Measurements from ENCODE around the gene CORO7.

The CORO7 gene

DNA sequence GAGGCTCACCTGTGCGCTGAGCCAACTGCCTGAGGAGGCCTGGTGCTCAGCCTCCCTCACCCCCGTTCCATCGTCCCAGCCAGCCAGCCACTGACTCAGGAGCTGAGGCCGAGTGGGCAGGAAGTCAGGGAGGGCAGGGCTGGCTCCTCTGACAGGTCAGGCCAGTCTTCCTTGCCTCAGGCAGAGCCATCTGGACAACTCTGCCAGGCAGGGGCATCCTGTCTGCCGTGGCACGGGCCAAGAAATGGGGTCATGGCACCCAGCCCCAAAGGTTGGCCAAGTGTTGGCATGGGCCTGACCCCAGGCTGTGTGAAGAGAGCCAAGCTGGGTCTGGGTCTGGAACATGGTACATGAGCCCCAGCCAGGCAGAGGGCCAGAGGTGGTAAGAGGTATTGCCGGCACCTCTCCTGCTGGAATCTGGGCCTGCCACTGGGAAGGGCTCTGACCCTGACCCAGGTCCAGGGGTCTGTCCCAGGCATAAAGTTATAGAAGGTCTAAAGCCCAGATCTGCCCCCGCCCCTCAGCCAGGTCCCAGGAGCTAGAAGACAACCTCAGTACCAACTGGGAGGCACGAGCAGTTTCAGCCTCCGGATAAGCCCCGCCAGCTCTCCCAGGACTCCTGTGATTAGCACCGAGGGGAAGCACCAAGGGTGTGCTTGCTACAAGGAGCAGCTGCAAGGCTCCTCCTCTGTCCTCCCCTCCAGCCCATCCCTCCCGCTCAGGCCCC, 47.2 kb downstream of the CORO7 start:
- Histone ChIP-seq H3K36me3 (ENCODE audit: insufficient read depth, low read length) (no peaks in the 10 kb centered on the region), H3K9me3 (ENCODE audit: control insufficient read depth, insufficient read depth, low read length) (no peaks in the 10 kb centered on the region), H3K9ac (ENCODE audit: low read depth, low read length) (no peak overlapping the region), H3K4me1 (ENCODE audit: insufficient read depth, low read length) (peaks cover 20% of the 10 kb centered on the region)

DNA sequence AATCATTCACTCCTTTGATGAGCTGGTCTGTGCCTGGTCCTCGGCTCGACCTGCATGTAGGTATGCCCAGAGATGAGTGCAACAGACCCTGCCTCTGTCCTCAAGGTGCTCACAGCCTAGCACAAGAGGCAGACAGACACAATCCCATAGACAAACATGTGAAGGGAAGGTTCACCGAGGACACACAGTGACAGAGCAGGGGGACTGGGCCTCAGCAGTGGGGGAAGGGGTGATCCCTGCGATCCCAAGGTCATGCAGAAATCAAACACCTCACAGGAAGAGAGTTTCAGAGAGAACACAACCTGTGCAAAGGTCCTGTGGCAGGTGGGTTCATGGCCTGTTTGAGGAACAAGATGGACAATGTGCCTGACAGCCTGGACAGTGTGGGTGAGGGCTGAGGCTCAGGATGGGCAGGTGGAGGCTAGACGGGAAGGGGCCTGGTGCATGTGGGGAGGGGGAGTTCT, 49.0 kb downstream of the CORO7 start:
- H3K36me3 ChIP-seq (ENCODE audit: insufficient read depth, low read length), result no peaks in the 10 kb centered on the region
- no peak overlapping the region for H3K9ac ChIP-seq (ENCODE audit: low read depth, low read length)
- no peaks in the 10 kb centered on the region for H3K9me3 ChIP-seq (ENCODE audit: control insufficient read depth, insufficient read depth, low read length)
- H3K4me1 ChIP-seq (ENCODE audit: insufficient read depth, low read length), result peaks cover 6% of the 10 kb centered on the region; the same call in 1 of the 2 replicates

DNA sequence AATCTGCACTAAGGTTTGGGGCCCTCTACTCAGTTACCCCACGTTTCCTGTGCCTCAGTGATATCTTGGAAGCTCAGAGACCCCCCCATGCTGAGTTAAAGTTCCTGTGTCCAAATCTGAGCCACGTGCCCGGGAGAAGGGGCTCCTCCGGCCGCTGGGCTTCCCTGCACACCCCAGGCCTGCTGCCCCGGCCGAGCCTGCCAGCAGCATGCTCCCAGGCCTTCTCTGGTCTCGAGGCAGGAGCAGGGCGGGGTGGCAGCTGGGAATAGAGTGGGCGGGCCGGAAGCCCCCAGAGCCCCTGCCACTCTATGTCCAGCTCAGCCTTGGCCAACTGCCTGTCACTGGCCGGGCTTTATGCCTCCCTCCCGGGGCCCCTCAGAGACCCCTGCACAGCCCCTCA, 50.4 kb downstream of the CORO7 start:
- Histone ChIP-seq H3K9ac (ENCODE audit: low read depth, low read length) (no peak overlapping the region), H3K36me3 (ENCODE audit: insufficient read depth, low read length) (no peaks in the 10 kb centered on the region), H3K4me1 (ENCODE audit: insufficient read depth, low read length) (peaks cover 6% of the 10 kb centered on the region; the same call in 1 of the 2 replicates), H3K9me3 (ENCODE audit: control insufficient read depth, insufficient read depth, low read length) (no peaks in the 10 kb centered on the region)

GRCh38 chr16:4365615-4366014, 50.8 kb downstream of the CORO7 start:
- Histone ChIP-seq H3K36me3 (ENCODE audit: insufficient read depth, low read length) (no peaks in the 10 kb centered on the region), H3K4me1 (ENCODE audit: insufficient read depth, low read length) (peaks cover 6% of the 10 kb centered on the region; the same call in 1 of the 2 replicates), H3K9ac (ENCODE audit: low read depth, low read length) (no peak overlapping the region), H3K9me3 (ENCODE audit: control insufficient read depth, insufficient read depth, low read length) (no peaks in the 10 kb centered on the region)

GRCh38 chr16:4365014-4365406, 51.4 kb downstream of the CORO7 start:
- H3K9me3 ChIP-seq (ENCODE audit: control insufficient read depth, insufficient read depth, low read length), result no peaks in the 10 kb centered on the region
- H3K4me1 ChIP-seq (ENCODE audit: insufficient read depth, low read length), result peaks cover 6% of the 10 kb centered on the region; the same call in 1 of the 2 replicates
- no peaks in the 10 kb centered on the region for H3K36me3 ChIP-seq (ENCODE audit: insufficient read depth, low read length)
- no peak overlapping the region for H3K9ac ChIP-seq (ENCODE audit: low read depth, low read length)

DNA sequence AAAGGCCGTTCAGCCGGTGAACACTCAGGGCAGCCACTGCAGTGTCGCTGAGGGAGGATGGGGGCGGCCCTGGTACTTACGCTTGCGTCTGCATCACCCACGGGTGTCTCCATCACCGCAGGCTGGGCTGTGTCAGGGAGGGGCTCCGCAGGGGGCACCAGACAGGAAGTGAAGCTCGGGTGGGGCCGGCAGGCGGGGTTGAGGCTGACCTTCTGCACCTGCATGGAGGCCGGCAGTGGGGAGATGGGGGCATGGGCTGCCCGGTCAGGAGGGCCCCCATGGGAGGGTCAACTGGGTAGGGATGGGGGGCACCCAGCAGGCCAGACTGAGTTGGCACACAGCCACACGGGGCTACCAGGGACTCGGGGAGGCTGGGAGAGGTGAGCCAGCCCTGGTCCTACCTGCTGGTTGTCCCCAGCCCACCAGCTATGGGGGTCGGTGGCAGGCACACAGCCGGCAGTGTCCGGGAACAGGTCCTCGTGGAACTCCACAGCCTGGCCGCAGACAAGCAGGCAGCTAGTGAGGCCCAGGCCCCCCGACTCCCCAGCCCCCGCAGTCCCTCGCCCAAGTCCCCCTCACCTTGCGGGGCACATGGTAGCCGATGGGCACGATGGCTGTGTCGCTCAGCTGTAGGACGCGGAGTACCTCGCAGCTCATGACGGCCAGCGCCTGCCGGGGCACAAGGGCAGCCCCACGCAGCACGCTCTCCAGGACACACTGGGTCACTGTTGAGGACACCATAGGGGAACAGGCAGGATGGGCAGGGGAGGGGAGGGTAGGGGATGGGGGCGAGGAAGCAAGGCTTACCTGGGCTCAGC, 52.0 kb downstream of the CORO7 start:
- no peak overlapping the region for H3K9ac ChIP-seq (ENCODE audit: low read depth, low read length)
- no peaks in the 10 kb centered on the region for H3K9me3 ChIP-seq (ENCODE audit: control insufficient read depth, insufficient read depth, low read length)
- no peaks in the 10 kb centered on the region for H3K36me3 ChIP-seq (ENCODE audit: insufficient read depth, low read length)
- H3K4me1 ChIP-seq (ENCODE audit: insufficient read depth, low read length), result peaks cover 6% of the 10 kb centered on the region; the same call in 1 of the 2 replicates

DNA sequence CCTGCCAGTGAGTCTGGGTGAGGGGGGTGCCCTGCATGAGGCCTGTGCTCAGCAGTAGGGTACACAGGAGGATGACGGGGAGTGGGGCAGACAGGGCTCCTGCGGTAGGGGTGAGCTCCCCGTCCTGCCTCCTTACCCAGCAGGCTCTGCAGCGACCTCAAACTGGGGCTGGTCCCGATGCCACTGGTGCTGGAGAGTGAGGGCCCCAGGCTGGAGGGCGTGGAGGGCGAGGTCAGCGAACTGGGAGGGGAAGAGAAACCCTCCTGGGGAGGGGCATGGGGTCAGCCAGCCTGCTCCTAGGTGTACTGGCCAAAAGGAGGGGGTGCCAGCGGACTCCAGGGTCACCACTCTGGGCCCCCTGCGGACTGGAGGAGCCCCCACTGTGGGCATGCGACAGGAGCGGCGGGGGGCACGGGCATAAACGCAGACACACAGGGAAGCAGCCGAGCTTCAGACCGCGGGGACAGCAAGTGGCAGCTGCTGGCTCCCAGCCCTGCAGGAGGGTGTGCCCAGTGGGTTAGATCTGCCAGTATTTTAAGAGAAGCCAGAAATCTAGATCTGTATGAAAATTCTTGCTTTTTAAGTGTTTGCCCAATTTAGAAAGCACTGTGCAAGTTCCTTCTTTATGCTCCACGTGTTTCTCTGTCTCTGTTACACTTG, 53.8 kb downstream of the CORO7 start:
- no peak overlapping the region for H3K9ac ChIP-seq (ENCODE audit: low read depth, low read length)
- H3K9me3 ChIP-seq (ENCODE audit: control insufficient read depth, insufficient read depth, low read length), result no peaks in the 10 kb centered on the region
- H3K4me1 ChIP-seq (ENCODE audit: insufficient read depth, low read length), result no peaks in the 10 kb centered on the region
- no peaks in the 10 kb centered on the region for H3K36me3 ChIP-seq (ENCODE audit: insufficient read depth, low read length)

DNA sequence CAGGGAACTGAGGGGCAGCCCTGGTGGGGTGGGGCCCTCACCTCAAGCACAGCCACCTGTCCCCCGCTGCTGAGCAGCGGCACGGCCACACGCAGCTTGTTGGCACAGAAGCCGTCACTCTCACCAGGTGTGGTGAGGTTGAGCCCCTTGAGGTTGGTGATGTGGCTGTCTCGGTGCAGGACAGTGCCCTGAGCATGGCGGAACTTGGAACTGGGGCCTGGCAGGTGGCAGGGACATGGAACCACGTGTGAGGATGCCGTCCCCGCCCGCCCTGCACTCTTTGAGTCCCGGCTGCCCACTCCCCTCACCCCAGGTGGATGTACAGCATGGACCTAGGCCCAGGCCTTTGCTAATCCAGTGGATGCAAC, 54.5 kb downstream of the CORO7 start:
- no peaks in the 10 kb centered on the region for H3K9me3 ChIP-seq (ENCODE audit: control insufficient read depth, insufficient read depth, low read length)
- no peaks in the 10 kb centered on the region for H3K4me1 ChIP-seq (ENCODE audit: insufficient read depth, low read length)
- H3K36me3 ChIP-seq (ENCODE audit: insufficient read depth, low read length), result no peaks in the 10 kb centered on the region
- no peak overlapping the region for H3K9ac ChIP-seq (ENCODE audit: low read depth, low read length)

GRCh38 chr16:4361033-4361943, 55.1 kb downstream of the CORO7 start:
- H3K36me3 ChIP-seq (ENCODE audit: insufficient read depth, low read length), result no peaks in the 10 kb centered on the region
- no peaks in the 10 kb centered on the region for H3K9me3 ChIP-seq (ENCODE audit: control insufficient read depth, insufficient read depth, low read length)
- H3K9ac ChIP-seq (ENCODE audit: low read depth, low read length), result no peak overlapping the region
- H3K4me1 ChIP-seq (ENCODE audit: insufficient read depth, low read length), result no peaks in the 10 kb centered on the region

- Histone ChIP-seq H3K36me3 (ENCODE audit: insufficient read depth, low read length) (no peaks in the 10 kb centered on the region), H3K9ac (ENCODE audit: low read depth, low read length) (no peak overlapping the region), H3K4me1 (ENCODE audit: insufficient read depth, low read length) (no peaks in the 10 kb centered on the region), H3K9me3 (ENCODE audit: control insufficient read depth, insufficient read depth, low read length) (no peaks in the 10 kb centered on the region)
These were observed 55.8 kb downstream of the CORO7 start for GRCh38 chr16:4360538-4361021.

GRCh38 chr16:4359914-4360313, 56.5 kb downstream of the CORO7 start:
- Histone ChIP-seq H3K9me3 (ENCODE audit: control insufficient read depth, insufficient read depth, low read length) (no peaks in the 10 kb centered on the region), H3K9ac (ENCODE audit: low read depth, low read length) (no peak overlapping the region), H3K4me1 (ENCODE audit: insufficient read depth, low read length) (no peaks in the 10 kb centered on the region), H3K36me3 (ENCODE audit: insufficient read depth, low read length) (no peaks in the 10 kb centered on the region)

- Histone ChIP-seq H3K9ac (ENCODE audit: low read depth, low read length) (no peak overlapping the region), H3K36me3 (ENCODE audit: insufficient read depth, low read length) (no peaks in the 10 kb centered on the region), H3K9me3 (ENCODE audit: control insufficient read depth, insufficient read depth, low read length) (no peaks in the 10 kb centered on the region), H3K4me1 (ENCODE audit: insufficient read depth, low read length) (no peaks in the 10 kb centered on the region)
These were observed 57.4 kb downstream of the CORO7 start for GRCh38 chr16:4358831-4359561.

GRCh38 chr16:4358236-4358635, 58.2 kb downstream of the CORO7 start:
- no peaks in the 10 kb centered on the region for H3K9me3 ChIP-seq (ENCODE audit: control insufficient read depth, insufficient read depth, low read length)
- no peak overlapping the region for H3K9ac ChIP-seq (ENCODE audit: low read depth, low read length)
- H3K36me3 ChIP-seq (ENCODE audit: insufficient read depth, low read length), result no peaks in the 10 kb centered on the region
- no peaks in the 10 kb centered on the region for H3K4me1 ChIP-seq (ENCODE audit: insufficient read depth, low read length)
